Activated CD8-positive, alpha-beta memory T cell treated with anti-CD3 and anti-CD28 coated beads for 36 hours (primary cell): ENCODE data around the gene MED29. TPM values are rescaled to one million over a fixed set of nuclear protein-coding genes. Genes with fewer than 3 reads are reported as not detected.
"Not testable (repeated sequence)": the region's sequence is repeated elsewhere in the genome, so short reads cannot be mapped to it uniquely, and the experiment has no call there.

Experiments used
- CTCF ChIA-PET: fragments of 350-600 bp; sonication (Branson Sonifier 250); formaldehyde crosslinking; loops from one replicate; lab custom pipeline; 2021; ENCODE audit warnings: antibody characterized with exemption; lab: Charles Lee
- POLR2A ChIA-PET: fragments of 350-600 bp; sonication (Branson Sonifier 250); formaldehyde crosslinking; loops from one replicate; lab custom pipeline; 2021; ENCODE audit warnings: antibody characterized with exemption; lab: Charles Lee
- total RNA-seq, 2 experiments: library from RNA; stranded (reverse); gene quantifications; one replicate each; pipeline ENCODE4 v1.2.3, GENCODE V29; 2021

MED29 gene
- total RNA-seq, 2 experiments from 2014 or later = 28.7 to 30.3 TPM

DNA sequence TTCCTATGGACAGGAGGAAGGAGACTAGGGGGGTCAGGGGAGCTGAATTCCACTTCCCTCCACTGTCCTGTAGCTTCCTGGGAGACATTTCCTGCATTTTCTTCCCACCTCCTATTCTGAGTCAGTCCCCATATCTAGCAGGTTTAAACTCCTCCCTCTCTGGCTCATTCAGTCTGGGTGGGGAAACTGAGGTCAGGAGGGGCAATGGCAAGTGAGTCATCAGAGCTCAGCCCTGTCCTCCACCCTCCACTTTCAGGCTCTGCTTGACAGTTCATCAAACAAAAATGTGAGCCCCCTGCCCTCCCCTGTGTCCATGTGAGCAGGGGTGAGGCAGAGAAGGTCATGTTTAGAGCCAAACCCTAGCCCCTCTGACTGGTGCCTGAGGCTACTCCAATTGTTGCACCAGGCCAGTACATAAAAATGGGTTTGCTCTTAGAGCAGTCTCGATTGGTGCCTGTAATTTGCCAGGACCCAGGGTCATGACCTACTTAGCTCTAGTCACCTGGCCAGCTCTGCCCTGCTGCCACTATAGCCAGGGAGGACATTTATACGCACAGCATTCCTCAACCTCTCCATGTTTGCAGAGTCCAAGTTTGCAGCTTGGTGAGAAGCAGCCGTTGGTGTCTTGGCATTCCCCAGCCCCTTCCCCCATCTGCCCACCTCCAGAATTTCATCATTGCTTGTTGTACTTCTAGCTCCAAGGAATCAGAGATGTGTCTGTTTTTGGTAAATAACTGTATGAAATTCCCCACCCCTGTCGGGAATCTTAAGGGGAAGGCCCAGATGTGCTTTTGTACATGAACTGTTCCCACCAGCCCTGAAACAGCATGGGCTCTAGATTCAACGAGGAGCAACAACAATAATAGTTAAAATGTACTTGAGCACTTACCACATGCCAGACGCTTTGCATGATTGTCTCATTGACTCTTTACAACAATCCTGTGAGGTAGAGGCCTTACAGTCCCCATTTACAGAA, 28.2 kb upstream of the MED29 start:
- POLR2A ChIA-PET = no interaction called here
- CTCF ChIA-PET = interaction anchor here (0.9 to 1.4 kb wide), 3 partner anchors 35 to 244 kb away, joined by 3 read pairs; no protein-coding TSS in a partner anchor

GRCh38 chr19:39363901-39364457, 27.2 kb upstream of the MED29 start:
- CTCF ChIA-PET = interaction anchor here (1.0 kb wide), 1 partner anchor 34 kb away, joined by 3 read pairs; no protein-coding TSS in a partner anchor
- POLR2A ChIA-PET = interaction anchor here (0.6 kb wide), 1 partner anchor 23 kb away, joined by 3 read pairs; no protein-coding TSS in a partner anchor

DNA sequence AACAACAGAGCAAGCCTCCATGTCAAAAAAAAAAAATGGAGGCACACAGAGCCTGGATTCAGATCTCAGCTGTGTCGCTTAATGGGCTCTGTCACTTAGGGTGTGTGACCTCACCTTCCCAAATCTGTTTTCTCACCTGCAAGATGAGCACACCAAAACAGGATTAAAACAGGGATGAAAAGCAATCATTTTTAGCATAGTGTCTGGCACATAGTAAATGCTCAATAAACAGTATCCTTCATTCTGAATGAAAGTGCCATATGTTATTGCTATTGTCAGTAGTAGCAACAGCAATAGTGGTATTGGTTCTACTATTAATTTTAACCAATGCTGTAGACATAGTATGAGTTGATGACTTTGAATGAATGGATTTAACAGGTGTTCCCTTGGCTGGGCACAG, 25.6 kb upstream of the MED29 start:
- POLR2A ChIA-PET = interaction anchor here (0.6 kb wide), 1 partner anchor 739 kb away, joined by 5 read pairs; no protein-coding TSS in a partner anchor
- CTCF ChIA-PET = interaction anchor here (0.7 kb wide), 1 partner anchor 34 kb away, joined by 6 read pairs; no protein-coding TSS in a partner anchor

DNA sequence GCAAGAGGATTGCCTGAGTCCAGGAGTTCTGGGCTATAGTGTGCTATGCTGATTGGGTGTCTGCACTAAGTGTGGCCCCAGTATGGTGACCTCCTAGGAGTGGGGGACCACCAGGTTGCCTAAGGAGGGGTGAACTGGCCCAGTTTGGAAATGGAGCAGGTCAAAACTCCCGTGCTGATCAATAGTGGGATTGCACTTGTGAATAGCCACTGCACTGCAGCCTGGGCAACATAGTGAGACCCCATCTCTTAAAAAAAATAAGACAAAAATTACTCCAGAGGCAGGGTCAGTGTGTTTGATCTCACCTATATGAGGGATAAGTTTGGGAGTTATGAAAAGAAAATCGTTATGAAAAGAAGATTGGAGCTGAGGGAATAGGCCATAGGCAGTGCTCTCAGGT, 22.0 kb upstream of the MED29 start:
- CTCF ChIA-PET = no interaction called here
- POLR2A ChIA-PET = interaction anchor here (0.6 kb wide), 1 partner anchor 107 kb away, joined by 3 read pairs; no protein-coding TSS in a partner anchor

GRCh38 chr19:39370735-39371134, 20.4 kb upstream of the MED29 start:
- ChIA-PET POLR2A (no interaction called here), CTCF (interaction anchor here (1.2 kb wide), 1 partner anchor 41 kb away, joined by 4 read pairs; the partner anchor contains the start of gene PLEKHG2)

- ChIA-PET POLR2A (no interaction called here), CTCF (no interaction called here)
Observed at GRCh38 chr19:39372047-39372802, 19.0 kb upstream of the MED29 start.

DNA sequence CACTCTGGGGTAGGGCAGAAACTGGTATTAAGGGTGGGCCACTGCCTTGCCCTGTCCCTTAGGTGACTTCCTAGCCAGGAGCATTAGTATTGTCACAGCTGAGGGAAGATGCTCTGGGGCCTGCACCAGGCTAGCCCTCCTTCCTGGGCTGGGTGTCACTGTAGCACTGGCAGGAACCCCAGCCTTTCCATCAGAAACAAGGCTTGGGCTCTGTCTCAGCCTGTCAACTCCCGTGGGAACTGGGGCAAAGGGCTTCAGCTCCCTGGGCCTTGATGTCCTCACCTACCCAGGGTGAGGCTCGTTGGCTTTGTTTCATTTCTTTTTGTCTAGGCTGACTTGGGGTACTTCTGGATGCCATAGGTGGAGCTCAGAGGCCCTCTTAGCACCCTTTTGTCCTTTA, 18.2 kb upstream of the MED29 start:
- POLR2A ChIA-PET = no interaction called here
- CTCF ChIA-PET = no interaction called here

- ChIA-PET CTCF (no interaction called here), POLR2A (no interaction called here)
Observed at GRCh38 chr19:39375929-39376328, 15.2 kb upstream of the MED29 start.

DNA sequence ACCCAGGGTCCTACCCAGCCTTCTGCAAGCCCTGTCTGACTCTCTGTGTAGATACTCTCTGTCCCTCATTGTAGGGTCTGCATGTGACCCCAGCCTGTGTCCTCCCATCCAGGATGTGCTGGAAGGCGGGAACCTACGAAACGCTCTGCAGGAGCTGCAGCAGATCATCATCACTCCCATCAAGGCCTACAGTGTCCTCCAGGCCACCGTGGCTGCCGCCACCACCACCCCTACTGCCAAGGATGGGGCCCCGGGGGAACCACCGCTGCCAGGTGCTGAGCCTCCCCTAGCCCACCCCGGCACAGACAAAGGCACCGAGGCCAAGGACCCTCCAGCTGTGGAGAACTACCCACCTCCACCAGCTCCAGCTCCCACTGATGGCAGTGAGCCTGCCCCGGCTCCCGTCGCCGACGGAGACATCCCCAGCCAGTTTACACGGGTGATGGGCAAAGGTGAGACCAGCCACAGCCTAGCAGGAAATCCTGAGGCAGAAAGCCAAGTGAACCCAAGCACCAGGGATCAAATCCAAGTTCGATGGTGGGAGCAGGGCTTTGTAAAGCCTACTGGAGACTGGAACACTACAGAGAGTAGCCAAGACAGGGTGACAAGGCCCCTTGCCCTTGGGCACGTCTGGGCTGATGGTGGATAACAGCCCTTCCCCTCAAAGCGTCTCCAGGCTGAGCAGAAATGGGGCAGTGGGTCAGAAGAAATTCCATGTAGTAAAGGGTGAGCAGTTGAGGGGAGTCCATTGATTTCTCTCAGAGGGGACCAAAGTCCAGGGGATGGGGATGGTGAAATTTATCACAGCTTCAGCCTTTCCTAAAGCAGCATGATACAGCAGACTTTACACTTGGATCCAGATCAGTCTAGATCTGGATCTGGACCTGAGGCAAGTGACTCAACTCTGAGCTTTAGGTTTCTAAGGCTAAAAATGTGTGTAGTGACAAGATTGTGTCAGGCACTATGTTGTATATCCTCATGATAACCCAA, 13.5 kb upstream of the MED29 start:
- CTCF ChIA-PET = no interaction called here
- POLR2A ChIA-PET = no interaction called here

DNA sequence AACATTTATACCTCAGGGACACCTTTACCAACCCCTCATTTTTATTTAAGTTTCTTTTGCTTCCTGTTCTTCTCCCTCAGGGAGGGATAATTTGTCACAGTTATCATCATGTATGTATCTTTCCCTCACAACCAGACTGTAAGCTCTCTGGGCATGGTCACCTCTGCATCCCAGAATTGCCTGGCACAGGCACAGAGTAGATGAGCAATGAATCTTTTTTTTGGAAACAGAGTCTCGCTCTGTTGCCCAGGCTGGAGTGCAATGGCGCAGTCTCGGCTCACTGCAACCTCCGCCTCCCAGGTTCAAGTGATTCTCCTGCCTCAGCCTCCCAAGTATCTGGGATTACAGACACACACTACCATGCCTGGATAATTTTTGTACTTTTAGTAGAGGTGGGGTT, 11.8 kb upstream of the MED29 start:
- POLR2A ChIA-PET, CTCF ChIA-PET: not testable (repeated sequence)

GRCh38 chr19:39379865-39380396, 11.2 kb upstream of the MED29 start:
- CTCF ChIA-PET = interaction anchor here (1.2 kb wide), 1 partner anchor 18 kb away, joined by 3 read pairs; no protein-coding TSS in a partner anchor
- POLR2A ChIA-PET = no interaction called here

- ChIA-PET POLR2A (no interaction called here), CTCF (interaction anchor here (0.8 to 1.2 kb wide), 2 partner anchors 17 to 28 kb away, joined by 3 read pairs; no protein-coding TSS in a partner anchor)
Observed at GRCh38 chr19:39380521-39381502, 10.4 kb upstream of the MED29 start.

DNA sequence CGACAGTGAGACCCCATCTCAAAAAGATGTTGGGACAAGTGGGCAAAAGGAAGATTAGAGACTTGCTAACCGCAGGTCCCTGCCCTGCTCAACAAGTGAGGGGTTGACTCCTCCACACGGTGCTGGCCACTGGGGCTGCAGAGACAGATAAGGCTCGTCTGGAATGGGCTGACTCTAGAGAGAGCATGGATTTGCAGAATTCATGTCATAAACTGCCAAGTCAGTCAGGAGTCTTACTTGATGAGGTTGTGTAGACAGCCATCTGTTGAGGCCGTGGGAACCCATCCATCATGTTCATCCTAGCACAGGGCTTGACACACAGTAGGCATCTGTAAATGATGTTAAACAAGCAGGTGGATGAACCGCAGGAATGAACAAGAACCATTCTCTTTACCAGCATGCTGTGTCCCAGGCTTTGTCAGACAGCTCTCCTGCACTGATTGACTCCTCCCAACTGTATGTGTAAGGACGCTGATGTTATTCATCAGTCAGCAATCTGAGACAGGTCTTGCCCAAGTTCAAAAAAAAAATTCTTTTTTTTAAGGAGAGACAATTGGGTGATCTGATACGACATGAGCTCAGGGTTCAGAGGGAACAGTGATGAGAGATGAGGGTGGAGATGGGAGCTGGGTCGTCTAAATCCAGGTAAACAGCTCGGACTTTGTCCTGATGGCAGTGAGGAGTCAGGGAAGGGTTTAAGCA, 9.1 kb upstream of the MED29 start:
- POLR2A ChIA-PET = no interaction called here

DNA sequence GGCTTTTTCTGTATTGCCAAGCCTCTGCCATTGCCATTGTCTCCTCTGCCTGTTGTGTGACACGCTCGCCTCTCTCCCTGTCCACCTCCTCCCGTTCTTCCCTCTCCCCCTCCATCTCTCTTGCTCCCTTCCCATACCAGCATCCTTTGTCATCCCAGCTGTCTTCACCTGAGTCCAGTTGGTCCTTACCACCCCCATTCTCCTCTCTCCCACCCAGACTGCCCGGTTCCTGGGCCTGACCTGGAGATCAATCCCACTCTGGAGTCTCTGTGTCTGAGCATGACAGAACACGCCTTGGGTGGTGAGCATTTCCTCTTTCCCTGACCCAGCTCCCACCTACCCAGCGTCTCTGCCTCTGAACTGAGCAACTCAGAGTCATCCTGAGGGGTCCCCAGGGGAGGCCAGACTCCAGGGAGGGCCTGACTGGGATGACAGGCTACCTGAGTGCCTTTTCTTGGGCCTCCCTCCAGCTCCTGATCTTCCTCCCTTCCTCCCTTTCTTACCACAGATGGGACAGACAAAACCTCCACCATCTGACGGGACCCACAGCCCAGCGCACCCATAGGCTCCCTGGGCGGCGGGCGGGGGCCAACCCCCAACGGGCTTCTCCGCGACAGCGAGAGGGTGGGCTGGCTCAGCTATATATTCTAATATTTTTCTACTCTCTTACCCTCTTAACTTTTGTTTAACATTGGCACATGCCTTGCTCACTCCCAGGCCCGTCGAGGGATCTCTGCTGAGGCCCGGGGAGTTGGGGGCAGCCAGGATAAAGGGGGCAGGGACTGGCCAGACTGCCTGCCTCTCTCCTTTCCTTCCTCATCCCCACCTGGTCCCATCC, 8.0 kb upstream of the MED29 start:
- ChIA-PET POLR2A (no interaction called here), CTCF (no interaction called here)

More for the DNA sequence above, 9.1 kb upstream of the MED29 start:
- CTCF ChIA-PET = no interaction called here

DNA sequence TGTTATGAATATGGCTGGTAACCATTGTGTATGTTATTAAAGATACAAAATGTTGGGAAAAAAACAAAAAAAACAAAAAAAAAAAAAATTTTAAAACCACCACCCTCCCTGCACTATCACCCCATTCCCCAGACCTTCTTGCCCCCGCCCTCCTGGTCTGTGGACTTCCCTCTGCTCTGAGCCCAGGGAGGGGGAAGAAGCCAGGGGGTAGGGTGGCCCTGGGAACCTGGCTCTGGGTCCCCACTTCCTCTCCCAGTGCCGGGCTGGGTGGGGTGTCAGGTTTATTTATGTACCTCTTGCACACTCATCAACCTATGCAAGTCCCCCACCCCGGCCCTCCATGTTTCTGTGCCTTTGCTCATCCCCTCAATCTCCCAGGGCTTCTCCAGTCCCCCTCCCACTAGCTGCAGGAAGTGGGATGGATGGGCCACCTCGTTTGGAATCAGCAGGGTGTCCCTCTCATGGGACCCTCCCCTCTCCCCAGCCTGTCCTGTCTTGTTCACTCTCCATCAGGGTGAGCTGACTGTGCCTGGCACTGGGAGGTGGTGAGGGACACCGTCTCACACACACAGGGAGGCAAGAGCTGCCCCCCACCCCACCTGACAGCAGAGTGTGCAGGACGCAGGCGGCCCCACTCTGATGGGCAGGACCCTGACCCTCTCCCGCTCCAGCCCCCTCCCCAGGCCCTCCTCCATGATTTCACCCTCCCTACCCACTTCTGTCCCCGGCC, 6.2 kb upstream of the MED29 start:
- POLR2A ChIA-PET = no interaction called here
- CTCF ChIA-PET = no interaction called here
